Fibroblast of lung (primary cell): ENCODE results near the gene KEAP1.
"Not testable (repeated sequence)": the region's sequence is repeated elsewhere in the genome, so short reads cannot be mapped to it uniquely, and the experiment has no call there.

Experiments
- EZH2 ChIP-seq: IDR thresholded peaks from 2 replicates; pipeline ENCODE4 v1.5.1; 2012; ENCODE audit warnings: low read length, control low read depth, mild to moderate bottlenecking; ENCODE audit errors: missing control alignments
- TF ChIP-seq, protein P1 (sequence below), 2 donors: IDR thresholded peaks in 1 of 2; conservative IDR thresholded peaks in 1 of 2; 1 replicate in 1 of 2; 2 replicates in 1 of 2; pipeline ENCODE4 v1.5.1; 2011 to 2012; ENCODE audit warnings: low read length in 2 of 2, control low read depth in 1 of 2, inconsistent platforms in 1 of 2, low read depth in 1 of 2, mild to moderate bottlenecking in 1 of 2

GRCh38 chr19:10551006-10551405 is 47.9 kb upstream of the KEAP1 start:
- TF ChIP-seq, protein P1, sequence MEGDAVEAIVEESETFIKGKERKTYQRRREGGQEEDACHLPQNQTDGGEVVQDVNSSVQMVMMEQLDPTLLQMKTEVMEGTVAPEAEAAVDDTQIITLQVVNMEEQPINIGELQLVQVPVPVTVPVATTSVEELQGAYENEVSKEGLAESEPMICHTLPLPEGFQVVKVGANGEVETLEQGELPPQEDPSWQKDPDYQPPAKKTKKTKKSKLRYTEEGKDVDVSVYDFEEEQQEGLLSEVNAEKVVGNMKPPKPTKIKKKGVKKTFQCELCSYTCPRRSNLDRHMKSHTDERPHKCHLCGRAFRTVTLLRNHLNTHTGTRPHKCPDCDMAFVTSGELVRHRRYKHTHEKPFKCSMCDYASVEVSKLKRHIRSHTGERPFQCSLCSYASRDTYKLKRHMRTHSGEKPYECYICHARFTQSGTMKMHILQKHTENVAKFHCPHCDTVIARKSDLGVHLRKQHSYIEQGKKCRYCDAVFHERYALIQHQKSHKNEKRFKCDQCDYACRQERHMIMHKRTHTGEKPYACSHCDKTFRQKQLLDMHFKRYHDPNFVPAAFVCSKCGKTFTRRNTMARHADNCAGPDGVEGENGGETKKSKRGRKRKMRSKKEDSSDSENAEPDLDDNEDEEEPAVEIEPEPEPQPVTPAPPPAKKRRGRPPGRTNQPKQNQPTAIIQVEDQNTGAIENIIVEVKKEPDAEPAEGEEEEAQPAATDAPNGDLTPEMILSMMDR (conservative IDR thresholded peaks at IDR 0.05 in 1 of 2, IDR thresholded peaks at IDR 0.05 in 1 of 2; ENCODE audit: low read depth in 1 of 2, low read length in 2 of 2) = not testable (repeated sequence)
- TF ChIP-seq EZH2 = not testable (repeated sequence)
